Activated CD4-positive, alpha-beta T cell treated with anti-CD3 and anti-CD28 coated beads, Interleukin-2, amount 10 ng/mL, durations not matched to agents 7 days and 5 days (primary cell): ENCODE results near the gene POU2F3. TPM values are rescaled to one million over a fixed set of nuclear protein-coding genes. Genes with fewer than 3 reads are reported as not detected.
A peak's percentile ranks its signal among the peaks of the same experiment; 100 is the strongest.

ENCODE experiments used
- CTCF ChIA-PET: fragments of 350-600 bp; sonication (Branson Sonifier 250); formaldehyde crosslinking; loops from one replicate; lab custom pipeline; 2021; ENCODE audit warnings: antibody characterized with exemption; lab: Charles Lee
- POLR2A ChIA-PET: fragments of 350-600 bp; sonication (Branson Sonifier 250); formaldehyde crosslinking; loops from one replicate; lab custom pipeline; 2021; ENCODE audit warnings: antibody characterized with exemption; lab: Charles Lee
- DNase-seq: peaks from one replicate; pipeline ENCODE4 v3.0.0-alpha.2; 2020
- H3K27ac Mint-ChIP-seq: one replicate; pipeline ENCODE4 v1.8.0; 2021; ENCODE audit warnings: mild to moderate bottlenecking, moderate library complexity, mixed read lengths
- H3K27me3 Mint-ChIP-seq: one replicate; pipeline ENCODE4 v1.8.0; 2021; ENCODE audit warnings: mixed read lengths
- H3K36me3 Mint-ChIP-seq: one replicate; pipeline ENCODE4 v1.8.0; 2021; ENCODE audit warnings: low read depth, mixed read lengths
- H3K4me1 Mint-ChIP-seq: one replicate; pipeline ENCODE4 v1.8.0; 2021; ENCODE audit warnings: mixed read lengths
- H3K4me3 Mint-ChIP-seq: one replicate; pipeline ENCODE4 v1.8.0; 2021; ENCODE audit warnings: mild to moderate bottlenecking, moderate library complexity, mixed read lengths
- H3K9me3 Mint-ChIP-seq: one replicate; pipeline ENCODE4 v1.8.0; 2021; ENCODE audit warnings: mixed read lengths
- total RNA-seq, 2 experiments: library from RNA; stranded (reverse); gene quantifications; one replicate each; pipeline ENCODE4 v1.2.3, GENCODE V29; 2021

Gene POU2F3
- total RNA-seq, 2 experiments from 2014 or later = not detected

DNA sequence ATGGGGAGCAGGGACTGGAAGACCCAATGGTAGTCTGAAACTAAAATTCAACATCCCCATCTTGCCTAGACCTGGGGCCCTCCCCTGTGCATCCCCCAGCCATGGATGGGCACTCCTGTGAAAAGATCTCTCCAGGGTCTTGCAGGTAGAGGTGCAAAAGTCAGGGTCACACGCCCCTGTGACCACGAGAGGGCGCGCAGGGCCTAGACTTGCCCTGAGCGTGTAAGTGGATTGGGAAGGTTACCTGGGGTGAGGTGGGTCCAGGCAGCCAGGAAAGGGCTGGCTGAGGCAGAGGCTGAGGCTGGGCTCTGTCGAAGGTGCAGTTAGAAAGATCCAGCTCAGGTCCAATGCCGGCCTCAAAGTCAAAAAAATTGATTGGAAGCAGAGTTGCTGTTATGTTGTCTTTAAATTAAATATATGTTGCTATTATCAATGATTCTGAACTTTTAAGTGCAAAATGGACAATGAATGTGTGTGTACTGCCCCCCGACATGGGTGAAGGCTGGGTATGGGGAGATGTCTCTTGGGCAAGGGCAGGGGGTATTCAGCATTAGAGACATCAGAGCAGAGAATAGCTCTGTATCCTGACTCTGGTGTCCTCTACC is 4.8 kb upstream of the POU2F3 start:
- DNase-seq = peak; percentile 65
- POLR2A ChIA-PET = no interaction called here
- Mint-ChIP-seq H3K9me3 (no peaks in the 10 kb centered on the region), H3K36me3 (no peaks in the 10 kb centered on the region), H3K4me1 (no peaks in the 10 kb centered on the region), H3K4me3 (no peak overlapping the region), H3K27ac (peak overlapping the region; percentile 47), H3K27me3 (peaks cover 52% of the 10 kb centered on the region)
- CTCF ChIA-PET = interaction anchor here (1.0 to 10.1 kb wide), 12 partner anchors 9 to 102 kb away, joined by 3 to 105 read pairs (median 4); no protein-coding TSS in a partner anchor

DNA sequence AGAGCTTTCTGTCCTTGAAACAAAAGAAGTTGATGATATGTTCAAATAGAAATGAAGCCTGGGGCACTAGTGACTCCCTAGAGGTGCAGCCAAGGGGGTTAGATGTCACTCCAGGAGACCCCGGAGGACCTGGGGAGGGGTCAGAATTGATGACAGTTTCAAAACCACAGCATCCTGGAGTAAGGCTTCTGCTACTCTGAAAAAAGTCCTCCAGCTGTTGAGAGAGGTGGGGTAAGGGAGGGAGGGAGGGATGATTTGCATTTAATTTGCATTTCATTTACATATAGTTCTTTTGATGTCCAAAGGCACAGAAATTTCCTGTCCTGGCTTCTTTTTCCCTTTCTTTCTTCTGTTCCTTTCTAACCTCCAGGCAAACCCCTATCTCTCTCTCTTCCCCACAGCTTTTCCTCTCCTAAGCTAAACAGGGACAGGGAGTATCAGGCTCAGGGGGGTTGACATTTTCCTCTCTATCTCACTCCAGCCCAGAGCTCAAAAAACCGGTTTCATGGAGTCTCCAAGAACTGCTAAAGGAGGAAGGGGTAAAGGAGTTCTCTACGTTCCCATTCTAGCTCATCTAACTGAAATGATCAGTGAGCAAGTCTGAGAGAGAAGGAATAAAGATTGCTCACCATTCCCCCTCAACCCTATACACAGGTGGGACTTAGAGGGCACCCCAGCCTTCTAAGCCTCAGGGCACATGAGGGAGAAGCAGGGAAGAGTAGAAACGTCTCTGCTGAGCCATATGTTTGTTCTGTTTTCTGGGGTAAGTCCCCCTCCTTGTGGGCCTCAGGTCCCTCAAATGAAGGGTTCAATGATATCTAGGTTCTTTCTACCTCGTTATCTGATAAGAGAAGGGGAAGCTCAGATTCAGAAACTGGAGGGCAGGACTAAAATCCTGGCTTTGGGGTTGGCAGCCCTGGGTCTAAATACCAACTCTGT is 3.5 kb upstream of the POU2F3 start:
- no peak for DNase-seq
- CTCF ChIA-PET = interaction anchor here (1.3 to 10.1 kb wide), 5 partner anchors 9 to 64 kb away, joined by 3 to 105 read pairs (median 5); no protein-coding TSS in a partner anchor
- POLR2A ChIA-PET = no interaction called here
- Mint-ChIP-seq H3K27me3 (peaks cover 65% of the 10 kb centered on the region), H3K4me1 (no peaks in the 10 kb centered on the region), H3K4me3 (no peak overlapping the region), H3K36me3 (no peaks in the 10 kb centered on the region), H3K27ac (no peak overlapping the region), H3K9me3 (no peaks in the 10 kb centered on the region)

DNA sequence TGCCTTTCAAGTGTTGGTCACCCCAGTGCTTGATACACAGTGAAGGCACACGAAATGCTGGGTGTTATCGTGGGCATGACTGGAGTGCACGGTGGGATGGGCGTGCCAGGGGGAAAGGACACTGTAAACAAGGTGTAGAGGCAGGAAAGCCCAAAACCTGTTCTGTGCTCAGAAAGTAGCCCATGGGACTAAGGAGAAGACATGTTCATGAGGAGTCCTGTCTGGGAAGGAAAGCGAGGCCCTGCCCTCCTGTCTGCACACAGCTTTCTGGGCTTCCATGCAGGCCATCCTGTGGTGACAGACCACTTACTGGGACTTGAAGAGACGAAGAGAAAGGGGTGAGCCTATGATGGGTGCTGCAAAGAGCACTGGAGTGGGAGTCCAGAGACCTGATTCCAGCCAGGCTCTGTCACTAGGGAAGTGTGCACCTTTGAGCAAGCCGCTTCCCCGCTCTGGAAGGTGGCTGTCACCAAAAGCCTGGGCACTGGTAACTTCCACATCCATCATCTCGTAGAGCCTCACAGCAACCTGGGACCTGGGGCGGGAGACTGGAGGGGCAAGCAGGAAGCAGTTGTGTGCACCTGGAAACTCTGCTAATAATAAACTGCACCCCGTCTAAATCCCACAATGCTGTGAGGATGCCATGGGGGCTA is 846 bp upstream of the POU2F3 start:
- Mint-ChIP-seq H3K4me3 (no peak overlapping the region), H3K27ac (no peak overlapping the region), H3K27me3 (peaks cover 77% of the 10 kb centered on the region), H3K36me3 (no peaks in the 10 kb centered on the region), H3K9me3 (no peaks in the 10 kb centered on the region), H3K4me1 (no peaks in the 10 kb centered on the region)
- no peak for DNase-seq
- CTCF ChIA-PET = interaction anchor here (10.1 kb wide), 1 partner anchor 62 kb away, joined by 105 read pairs; no protein-coding TSS in a partner anchor
- POLR2A ChIA-PET = interaction anchor here (0.6 kb wide), 1 partner anchor 55 kb away, joined by 4 read pairs; no protein-coding TSS in a partner anchor

DNA sequence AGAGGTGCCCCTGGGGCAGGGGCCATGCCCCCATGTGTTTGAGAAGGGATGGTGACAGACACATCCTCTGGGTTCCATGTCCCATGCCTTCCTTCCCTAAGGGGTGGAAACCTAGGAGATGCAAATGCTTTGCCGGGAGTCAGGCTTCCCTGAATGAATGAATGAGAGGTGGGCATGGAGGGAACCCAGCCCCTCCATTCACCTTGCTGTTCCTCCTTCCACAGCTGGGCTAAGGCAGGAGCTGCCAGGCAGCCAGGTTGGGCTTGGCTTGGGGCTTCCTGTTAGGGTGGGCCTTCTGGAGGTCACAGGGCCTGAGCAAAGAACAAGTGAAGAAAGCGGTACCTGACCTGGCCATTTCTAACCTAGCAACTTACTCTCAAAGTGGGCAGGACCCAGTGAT is 926 bp downstream of the POU2F3 start:
- peaks cover 15% of the 10 kb centered on the region for H3K4me1 Mint-ChIP-seq
- no peaks in the 10 kb centered on the region for H3K9me3 Mint-ChIP-seq
- peaks cover 81% of the 10 kb centered on the region for H3K27me3 Mint-ChIP-seq
- CTCF ChIA-PET = interaction anchor here (10.1 kb wide), 1 partner anchor 60 kb away, joined by 105 read pairs; no protein-coding TSS in a partner anchor
- H3K27ac Mint-ChIP-seq = no peak overlapping the region
- H3K4me3 Mint-ChIP-seq = no peak overlapping the region
- H3K36me3 Mint-ChIP-seq = no peaks in the 10 kb centered on the region
- DNase-seq = no peak
- POLR2A ChIA-PET = no interaction called here

DNA sequence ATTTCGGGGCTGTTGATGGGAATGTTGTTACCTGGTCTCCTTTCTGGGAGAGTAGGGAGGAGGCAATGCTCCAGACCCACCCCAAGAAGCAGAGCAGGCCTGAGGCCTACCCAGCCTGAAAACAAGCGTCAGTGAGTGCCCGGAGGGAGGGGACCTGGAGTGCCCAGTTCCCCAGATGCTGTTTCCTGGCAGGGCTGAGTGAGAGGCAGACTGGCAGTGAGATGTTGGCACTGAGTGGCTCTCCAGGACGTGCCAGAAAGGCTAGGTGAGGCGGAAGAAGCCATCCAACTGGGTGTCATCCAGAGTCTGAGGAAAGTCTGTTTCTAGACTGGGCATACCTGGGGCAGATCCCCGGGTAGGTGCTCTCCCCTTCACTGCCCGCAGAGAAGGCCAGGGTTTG is 1.3 kb downstream of the POU2F3 start:
- Mint-ChIP-seq H3K27me3 (peaks cover 82% of the 10 kb centered on the region), H3K27ac (no peak overlapping the region), H3K4me3 (no peak overlapping the region), H3K36me3 (no peaks in the 10 kb centered on the region), H3K9me3 (no peaks in the 10 kb centered on the region), H3K4me1 (peaks cover 17% of the 10 kb centered on the region)
- POLR2A ChIA-PET = no interaction called here
- no peak for DNase-seq
- CTCF ChIA-PET = interaction anchor here (0.9 kb wide), 1 partner anchor 49 kb away, joined by 3 read pairs; no protein-coding TSS in a partner anchor

DNA sequence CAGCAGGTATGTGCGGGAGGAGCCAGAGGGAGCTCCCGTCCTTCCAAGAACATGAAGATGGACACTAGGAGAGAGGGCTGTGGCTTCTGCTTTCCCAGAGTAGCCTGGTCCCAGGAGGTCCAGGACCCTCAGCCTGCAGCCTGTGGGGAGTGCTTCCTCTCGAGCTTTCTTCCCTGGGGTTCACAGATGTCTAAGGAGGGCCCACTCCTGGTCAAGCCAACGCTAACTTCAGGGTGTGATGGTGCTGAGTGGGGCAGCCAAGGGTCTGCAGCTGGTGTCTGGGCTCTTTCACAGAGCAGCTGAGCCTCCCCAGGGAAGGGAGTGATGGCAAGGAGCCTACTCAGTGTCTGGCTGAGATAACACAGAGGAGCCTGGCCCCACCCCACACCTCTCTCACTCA is 3.3 kb downstream of the POU2F3 start:
- Mint-ChIP-seq H3K36me3 (no peaks in the 10 kb centered on the region), H3K9me3 (no peaks in the 10 kb centered on the region), H3K4me1 (peaks cover 27% of the 10 kb centered on the region), H3K27ac (no peak overlapping the region), H3K27me3 (peaks cover 83% of the 10 kb centered on the region), H3K4me3 (no peak overlapping the region)
- POLR2A ChIA-PET = no interaction called here
- DNase-seq = no peak
- CTCF ChIA-PET = interaction anchor here (1.0 to 3.9 kb wide), 5 partner anchors 9 to 92 kb away, joined by 3 to 18 read pairs (median 5); no protein-coding TSS in a partner anchor

DNA sequence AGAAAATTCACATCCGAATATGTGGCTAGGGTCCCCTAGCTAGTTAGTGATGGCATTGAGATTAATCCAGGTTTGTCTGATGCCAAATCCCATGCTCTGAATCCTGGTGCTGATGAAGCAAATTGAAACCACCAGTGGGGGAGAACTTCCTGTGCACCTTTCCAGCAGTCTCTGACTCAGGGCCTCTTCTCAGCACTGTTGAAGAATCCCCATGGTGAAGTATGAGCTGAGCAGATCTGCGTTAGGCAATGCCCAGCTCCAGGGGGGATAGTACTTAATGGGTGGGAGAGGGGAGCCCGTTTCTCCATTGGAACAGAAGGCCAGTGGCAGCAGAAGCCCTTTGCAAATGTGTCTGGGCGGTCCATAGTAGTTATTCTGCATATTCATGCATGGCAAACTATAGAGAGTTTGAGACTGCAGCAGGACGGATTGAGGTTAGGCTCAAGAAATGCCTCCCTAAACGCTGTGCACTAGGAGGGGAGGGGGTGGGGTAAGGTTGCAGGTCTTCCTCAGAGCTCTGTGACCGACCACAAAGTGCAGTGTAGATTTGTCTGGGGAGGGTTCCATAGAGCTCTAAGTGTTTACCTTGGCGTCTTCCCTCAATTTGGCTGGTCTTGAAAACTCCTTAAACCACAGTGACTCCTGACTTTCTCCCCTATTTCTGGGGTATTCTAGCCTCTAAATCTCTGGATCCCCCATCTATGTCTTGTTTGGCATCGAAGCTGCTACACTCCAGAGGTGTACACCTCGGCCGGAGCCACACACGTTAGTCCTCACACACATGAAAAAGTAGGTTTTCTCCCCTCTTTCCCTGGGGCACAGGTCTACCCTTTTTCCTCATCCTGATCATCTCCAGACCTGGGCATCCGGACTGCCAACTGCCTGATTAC is 4.8 kb downstream of the POU2F3 start:
- no peak overlapping the region for H3K4me3 Mint-ChIP-seq
- H3K4me1 Mint-ChIP-seq = peaks cover 42% of the 10 kb centered on the region
- H3K9me3 Mint-ChIP-seq = no peaks in the 10 kb centered on the region
- CTCF ChIA-PET = interaction anchor here (0.7 to 3.9 kb wide), 4 partner anchors 9 to 58 kb away, joined by 3 to 18 read pairs (median 8); no protein-coding TSS in a partner anchor
- no peak overlapping the region for H3K27ac Mint-ChIP-seq
- POLR2A ChIA-PET = no interaction called here
- DNase-seq = no peak
- H3K27me3 Mint-ChIP-seq = peaks cover 75% of the 10 kb centered on the region
- H3K36me3 Mint-ChIP-seq = no peaks in the 10 kb centered on the region

DNA sequence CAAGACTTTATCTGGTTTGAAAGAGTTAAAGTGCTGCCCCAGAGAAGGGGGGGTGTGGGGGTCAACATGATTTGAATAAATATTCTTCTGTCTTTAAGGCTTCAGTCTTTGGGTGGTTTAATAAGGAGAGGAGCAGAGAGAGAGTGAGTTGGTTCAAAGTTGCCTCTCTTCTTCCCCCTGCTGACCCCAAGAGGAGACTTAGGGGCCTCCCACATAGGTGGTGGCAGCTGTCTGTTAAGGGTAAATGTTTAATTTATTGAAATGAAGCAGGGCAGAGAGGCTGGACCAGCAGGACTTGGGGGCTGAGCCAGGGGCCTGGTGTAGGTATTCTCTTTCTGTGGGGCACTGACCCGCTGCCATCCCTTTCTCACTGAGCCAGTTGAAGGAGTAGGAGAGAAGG is 5.5 kb downstream of the POU2F3 start:
- no peak for DNase-seq
- Mint-ChIP-seq H3K36me3 (no peaks in the 10 kb centered on the region), H3K27ac (no peak overlapping the region), H3K27me3 (peaks cover 79% of the 10 kb centered on the region), H3K9me3 (no peaks in the 10 kb centered on the region), H3K4me1 (peaks cover 48% of the 10 kb centered on the region), H3K4me3 (no peak overlapping the region)
- ChIA-PET POLR2A (no interaction called here), CTCF (interaction anchor here (0.7 to 3.9 kb wide), 3 partner anchors 10 to 58 kb away, joined by 3 to 18 read pairs (median 5); no protein-coding TSS in a partner anchor)

DNA sequence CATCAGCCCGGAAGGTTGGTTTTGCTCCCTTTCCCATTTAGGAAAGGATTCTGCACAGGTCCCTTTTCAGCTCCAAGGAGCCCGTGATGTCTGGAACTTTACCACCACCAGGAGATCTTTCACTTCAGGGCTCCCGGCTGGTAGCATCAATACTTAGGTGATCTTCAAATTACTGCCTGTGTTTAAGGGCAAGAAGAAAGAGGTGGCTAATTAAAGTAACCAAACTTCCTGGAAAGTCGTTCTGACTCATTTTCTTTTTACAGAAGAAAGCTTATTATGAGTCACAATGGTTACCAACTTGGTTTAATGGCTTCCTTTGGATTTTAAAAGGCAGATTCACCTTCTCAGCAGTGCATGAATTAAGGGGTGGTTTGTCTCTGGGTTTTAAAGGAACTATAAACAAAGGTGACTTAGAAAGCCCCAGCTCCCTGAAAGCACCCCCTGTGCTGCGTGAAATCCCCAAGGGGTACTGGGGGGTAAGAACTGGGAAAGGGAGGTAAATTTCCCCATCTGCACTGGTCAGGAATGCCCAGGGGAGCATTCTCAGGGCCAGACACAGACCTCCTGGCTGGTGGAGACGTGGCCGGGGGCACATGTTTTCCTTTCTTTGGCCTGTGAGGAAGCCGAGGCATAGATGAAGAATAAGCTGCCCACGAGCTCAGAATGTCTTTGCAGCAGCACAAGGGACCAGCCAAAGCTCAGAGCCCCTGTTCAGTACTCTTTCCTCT is 8.8 kb downstream of the POU2F3 start:
- Mint-ChIP-seq H3K9me3 (no peaks in the 10 kb centered on the region), H3K27ac (peak overlapping the region; percentile 16), H3K4me3 (no peak overlapping the region), H3K4me1 (peaks cover 48% of the 10 kb centered on the region), H3K36me3 (no peaks in the 10 kb centered on the region), H3K27me3 (peaks cover 70% of the 10 kb centered on the region)
- DNase-seq = no peak
- CTCF ChIA-PET = interaction anchor here (0.8 to 4.1 kb wide), 4 partner anchors 10 to 53 kb away, joined by 3 to 24 read pairs (median 9); no protein-coding TSS in a partner anchor
- POLR2A ChIA-PET = no interaction called here

DNA sequence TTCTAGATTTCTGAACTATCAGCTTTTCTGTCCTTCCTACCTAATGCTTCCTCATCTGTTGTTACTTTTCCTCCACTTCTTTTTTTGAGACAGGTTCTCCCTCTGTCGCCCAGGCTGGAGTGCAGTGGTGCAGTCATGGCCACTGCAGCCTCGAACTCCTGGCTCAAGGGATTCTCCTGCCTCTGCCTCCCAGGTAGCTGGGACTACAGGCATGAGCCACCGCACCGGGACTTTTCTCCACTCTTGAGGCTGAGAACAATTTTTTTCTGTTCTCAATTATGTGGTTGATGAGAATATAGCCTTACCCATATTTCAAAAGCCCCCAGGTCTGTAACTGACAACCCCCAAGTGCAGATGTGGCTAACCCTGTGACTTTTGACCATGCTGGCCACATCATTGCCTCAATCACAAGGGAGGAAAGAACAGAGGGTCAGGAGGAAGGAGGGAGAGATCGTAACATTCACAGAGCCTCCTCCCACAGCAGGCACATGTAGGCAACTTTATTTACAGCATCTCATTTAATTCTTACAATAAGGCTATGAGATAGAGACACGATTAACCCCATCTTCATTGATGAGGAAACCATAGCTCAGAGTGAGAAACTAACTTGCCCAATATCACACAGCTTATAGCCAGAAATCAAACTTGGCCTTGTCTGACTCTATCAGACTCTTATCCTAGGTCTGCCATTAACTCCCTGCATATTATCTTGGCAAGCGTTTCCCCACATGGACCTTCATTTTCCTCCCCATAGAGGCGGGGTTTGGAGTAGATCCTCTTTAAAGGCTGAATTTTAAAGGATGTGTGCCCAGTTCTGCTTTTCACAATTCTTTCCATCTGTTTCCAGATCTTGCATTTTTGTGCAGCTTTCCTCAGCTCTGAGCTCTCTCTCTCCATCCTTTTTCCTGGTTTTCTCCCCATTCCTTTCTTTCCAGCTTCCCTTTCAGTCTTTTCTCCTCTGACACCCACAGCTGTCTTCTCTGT is 9.6 kb downstream of the POU2F3 start:
- Mint-ChIP-seq H3K27ac (no peak overlapping the region), H3K4me1 (peaks cover 45% of the 10 kb centered on the region), H3K27me3 (peaks cover 68% of the 10 kb centered on the region), H3K4me3 (no peak overlapping the region), H3K9me3 (no peaks in the 10 kb centered on the region), H3K36me3 (no peaks in the 10 kb centered on the region)
- CTCF ChIA-PET = interaction anchor here (1.6 to 4.1 kb wide), 3 partner anchors 9 to 52 kb away, joined by 3 to 24 read pairs (median 14); no protein-coding TSS in a partner anchor
- POLR2A ChIA-PET = no interaction called here
- no peak for DNase-seq
